ENCODE results near the gene SPACDR. TPM values are rescaled to one million over a fixed set of nuclear protein-coding genes. Genes with fewer than 3 reads are reported as not detected.

SPACDR gene
- total RNA-seq, 4 donors from 2014 or later: 1.4 to 22.1 (median 1.8) TPM; not detected in 1

DNA sequence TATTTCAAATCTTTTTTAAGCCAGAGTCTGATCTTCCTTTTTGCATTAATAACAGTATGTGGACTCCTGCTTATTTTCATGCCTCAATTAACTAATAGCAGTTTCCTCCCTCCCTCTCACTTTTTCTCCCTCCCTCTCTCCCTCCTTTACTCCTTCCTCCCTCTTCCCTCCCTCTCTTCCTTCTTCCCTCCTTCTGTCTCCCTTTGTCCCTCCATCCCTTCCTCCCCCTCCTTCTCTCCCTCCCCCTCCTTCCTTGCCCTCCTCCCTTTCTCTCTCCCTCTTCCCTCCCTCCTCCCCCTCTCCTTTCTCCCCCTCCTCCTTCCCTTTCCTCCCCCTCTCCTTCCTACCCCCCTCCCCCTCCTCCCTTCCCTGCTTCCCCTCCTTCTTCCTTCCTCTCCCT, 37.5 kb downstream of the SPACDR start:
- intact Hi-C loops (cut with DNase I; ENCODE audit: low total_unique reads): no loop called here
- no peak for TF ChIP-seq POLR2A (IDR thresholded peaks at IDR 0.05)
- TF ChIP-seq, protein P1, sequence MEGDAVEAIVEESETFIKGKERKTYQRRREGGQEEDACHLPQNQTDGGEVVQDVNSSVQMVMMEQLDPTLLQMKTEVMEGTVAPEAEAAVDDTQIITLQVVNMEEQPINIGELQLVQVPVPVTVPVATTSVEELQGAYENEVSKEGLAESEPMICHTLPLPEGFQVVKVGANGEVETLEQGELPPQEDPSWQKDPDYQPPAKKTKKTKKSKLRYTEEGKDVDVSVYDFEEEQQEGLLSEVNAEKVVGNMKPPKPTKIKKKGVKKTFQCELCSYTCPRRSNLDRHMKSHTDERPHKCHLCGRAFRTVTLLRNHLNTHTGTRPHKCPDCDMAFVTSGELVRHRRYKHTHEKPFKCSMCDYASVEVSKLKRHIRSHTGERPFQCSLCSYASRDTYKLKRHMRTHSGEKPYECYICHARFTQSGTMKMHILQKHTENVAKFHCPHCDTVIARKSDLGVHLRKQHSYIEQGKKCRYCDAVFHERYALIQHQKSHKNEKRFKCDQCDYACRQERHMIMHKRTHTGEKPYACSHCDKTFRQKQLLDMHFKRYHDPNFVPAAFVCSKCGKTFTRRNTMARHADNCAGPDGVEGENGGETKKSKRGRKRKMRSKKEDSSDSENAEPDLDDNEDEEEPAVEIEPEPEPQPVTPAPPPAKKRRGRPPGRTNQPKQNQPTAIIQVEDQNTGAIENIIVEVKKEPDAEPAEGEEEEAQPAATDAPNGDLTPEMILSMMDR (IDR thresholded peaks at IDR 0.05): no peak

DNA sequence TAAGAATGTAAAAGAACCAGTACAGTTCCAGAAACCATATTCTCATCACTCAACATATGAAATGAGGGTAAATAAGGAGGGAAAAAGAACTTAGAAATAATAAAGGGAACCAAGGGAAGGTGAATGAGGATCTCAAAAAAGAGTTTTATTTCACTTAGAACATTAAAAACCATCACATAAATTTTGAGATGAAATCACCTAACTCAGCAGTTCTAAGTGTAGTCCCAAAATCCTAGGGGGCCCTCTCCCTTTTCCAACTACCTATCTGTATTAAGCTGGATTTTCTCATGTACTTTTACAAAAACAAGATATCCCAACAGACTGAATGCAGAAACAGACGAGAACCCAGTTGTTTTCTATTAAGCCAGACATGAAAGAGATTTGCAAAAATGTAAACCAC, 38.7 kb downstream of the SPACDR start:
- intact Hi-C loops (cut with DNase I; ENCODE audit: low total_unique reads): no loop called here
- Histone ChIP-seq H3K4me1 (peaks cover 0 to 6% of the 10 kb centered on the region in 2 donors), H3K27me3 (no peaks in the 10 kb centered on the region), H3K9me3 (no peaks in the 10 kb centered on the region), H3K36me3 (no peaks in the 10 kb centered on the region), H3K27ac (no peak overlapping the region), H3K4me3 (no peak overlapping the region)
- no peak for DNase-seq
- no peak for TF ChIP-seq POLR2A (IDR thresholded peaks at IDR 0.05)
- TF ChIP-seq, protein P1 (IDR thresholded peaks at IDR 0.05): no peak

More for the DNA sequence above, 37.5 kb downstream of the SPACDR start:
- Histone ChIP-seq H3K4me1 (peaks cover 0 to 17% of the 10 kb centered on the region in 2 donors), H3K36me3 (no peaks in the 10 kb centered on the region), H3K27me3 (no peaks in the 10 kb centered on the region), H3K4me3 (no peak overlapping the region), H3K27ac (no peak overlapping the region), H3K9me3 (no peaks in the 10 kb centered on the region)
- DNase-seq: no peak

DNA sequence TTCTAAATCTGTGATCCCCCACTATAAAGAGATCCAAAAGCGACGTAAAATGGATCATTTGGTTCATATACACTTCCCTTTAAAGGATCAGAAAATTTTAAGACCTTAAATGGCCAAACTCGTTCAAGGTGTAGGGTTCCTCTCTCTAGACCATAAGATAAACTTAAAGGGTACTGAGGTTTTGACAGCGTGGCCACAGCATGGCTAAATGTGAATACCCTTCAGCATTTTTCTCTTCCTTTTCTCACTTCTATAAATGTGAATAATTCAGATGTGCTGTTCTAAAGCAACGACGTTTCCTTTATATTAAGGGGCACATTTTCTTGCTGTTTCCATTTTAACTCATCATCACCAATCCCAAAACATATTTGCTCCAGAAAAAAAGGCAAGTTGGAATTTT, 40.7 kb downstream of the SPACDR start:
- intact Hi-C loops (cut with DNase I; ENCODE audit: low total_unique reads): no loop called here
- no peak for TF ChIP-seq POLR2A (IDR thresholded peaks at IDR 0.05)
- TF ChIP-seq, protein P1 (IDR thresholded peaks at IDR 0.05): no peak

DNA sequence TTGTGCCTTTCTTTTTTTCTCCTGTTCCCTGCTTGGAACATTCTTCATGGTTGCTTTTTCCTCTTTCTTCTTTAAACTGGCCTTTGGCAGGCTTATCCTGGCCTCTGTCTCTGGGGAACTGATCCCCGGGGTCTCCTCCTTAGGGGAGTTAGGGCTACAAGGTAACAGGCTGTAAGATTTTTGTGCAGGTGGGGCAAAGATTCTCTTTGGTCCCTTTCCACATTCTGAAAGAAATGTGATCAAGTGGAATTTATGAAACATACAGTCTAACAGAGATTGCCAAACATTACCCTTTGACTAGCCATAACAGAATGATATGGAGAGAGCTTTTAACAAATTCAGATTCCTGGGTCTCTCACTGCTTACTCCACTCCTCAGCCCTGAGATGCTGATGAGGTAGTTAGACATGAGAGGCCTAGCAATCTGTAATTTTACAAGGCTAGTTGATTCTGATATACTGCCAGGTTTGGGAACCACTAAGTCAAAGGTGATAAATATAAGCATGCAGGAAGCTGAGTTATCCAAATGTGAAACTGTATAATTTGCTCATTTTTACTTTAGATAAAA, 44.3 kb downstream of the SPACDR start:
- no peak for TF ChIP-seq POLR2A (IDR thresholded peaks at IDR 0.05)
- TF ChIP-seq, protein P1 (IDR thresholded peaks at IDR 0.05): no peak
- Histone ChIP-seq H3K4me3 (no peak overlapping the region), H3K9me3 (no peaks in the 10 kb centered on the region), H3K36me3 (no peaks in the 10 kb centered on the region), H3K27ac (no peak overlapping the region), H3K4me1 (no peaks in the 10 kb centered on the region), H3K27me3 (no peaks in the 10 kb centered on the region)
- DNase-seq: no peak
- intact Hi-C loops (cut with DNase I; ENCODE audit: low total_unique reads): no loop called here

More for the DNA sequence above, 40.7 kb downstream of the SPACDR start:
- DNase-seq: no peak
- peaks cover 0 to 5% of the 10 kb centered on the region in 2 donors for H3K4me1 ChIP-seq
- H3K36me3 ChIP-seq: no peaks in the 10 kb centered on the region
- H3K27me3 ChIP-seq: no peaks in the 10 kb centered on the region
- H3K27ac ChIP-seq: no peak overlapping the region
- H3K4me3 ChIP-seq: no peak overlapping the region
- no peaks in the 10 kb centered on the region for H3K9me3 ChIP-seq

DNA sequence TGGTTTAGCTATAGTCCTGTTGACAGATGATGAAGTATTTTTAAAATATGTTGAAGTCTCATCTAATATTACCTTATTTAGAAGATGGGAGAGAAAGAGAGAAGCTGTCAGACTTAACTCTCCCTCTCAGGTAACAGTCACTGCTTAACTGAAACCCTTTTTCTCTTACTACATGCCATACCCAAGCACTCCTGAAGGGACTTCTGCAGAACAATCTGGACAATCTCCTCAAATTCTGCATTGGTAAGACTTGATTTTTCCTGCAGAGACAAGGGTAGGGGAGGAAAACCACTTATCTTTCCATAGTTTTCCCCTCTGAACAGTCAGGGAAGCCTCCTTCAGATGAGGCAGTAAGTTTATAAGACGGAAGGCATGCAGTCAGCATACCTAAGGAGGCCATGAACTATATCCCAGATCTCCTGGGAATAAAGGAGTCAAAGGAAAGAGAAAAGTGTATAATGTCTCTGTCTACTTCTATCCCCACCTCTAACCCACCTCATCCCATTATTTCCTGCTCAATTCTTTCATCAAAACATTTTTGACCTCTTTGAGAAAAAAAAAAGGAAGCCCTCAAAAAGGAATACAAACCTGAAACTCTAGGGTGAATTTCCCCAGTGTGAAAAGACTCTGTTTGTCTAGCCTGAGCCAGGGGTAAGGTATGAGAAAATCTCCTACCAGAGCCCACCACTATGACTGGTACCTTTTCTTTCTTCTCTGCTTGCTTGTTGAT, 45.0 kb downstream of the SPACDR start:
- TF ChIP-seq POLR2A (IDR thresholded peaks at IDR 0.05): no peak
- TF ChIP-seq, protein P1 (IDR thresholded peaks at IDR 0.05): no peak
- no peak overlapping the region for H3K4me3 ChIP-seq

More for the DNA sequence above, 45.0 kb downstream of the SPACDR start:
- Histone ChIP-seq H3K27ac (no peak overlapping the region), H3K36me3 (no peaks in the 10 kb centered on the region), H3K9me3 (no peaks in the 10 kb centered on the region), H3K27me3 (no peaks in the 10 kb centered on the region), H3K4me1 (no peaks in the 10 kb centered on the region)
- DNase-seq: no peak
- intact Hi-C loops (cut with DNase I; ENCODE audit: low total_unique reads): no loop called here
